Lung (tissue), 12 donors: Measurements from ENCODE around the gene DNAH9. TPM values are rescaled to one million over a fixed set of nuclear protein-coding genes. Genes with fewer than 3 reads are reported as not detected.

Source experiments
- ATAC-seq: fragments of 200-7000 bp; cut with Tn5 transposase; one replicate; pipeline ENCODE4 v1.9.1; 2020; ENCODE audit warnings: moderate number of reproducible peaks; ENCODE audit not compliant: insufficient read depth, low FRiP score
- DNase-seq, 3 donors: peaks; one replicate each; pipeline ENCODE4 v3.0.0-alpha.2; 2013 to 2017
- H3K27ac ChIP-seq, 2 donors: one replicate each; pipeline ENCODE4 v1.5.1; 2013; ENCODE audit warnings: mild to moderate bottlenecking in 2 of 2, moderate library complexity in 2 of 2, control low read depth in 1 of 2, inconsistent platforms in 1 of 2, low read depth in 1 of 2, low read length in 1 of 2
- H3K27me3 ChIP-seq, 3 donors: one replicate each; pipeline ENCODE4 v1.5.1; 2013; ENCODE audit warnings: low read length in 2 of 3; ENCODE audit not compliant: control insufficient read depth in 3 of 3, insufficient read depth in 3 of 3
- H3K36me3 ChIP-seq, 4 donors: one replicate each; pipeline ENCODE4 v1.5.1; 2013; ENCODE audit warnings: low read length in 4 of 4, mild to moderate bottlenecking in 1 of 4, moderate library complexity in 1 of 4; ENCODE audit not compliant: control insufficient read depth in 4 of 4, insufficient read depth in 4 of 4
- H3K4me1 ChIP-seq, 5 donors: one replicate each; pipeline ENCODE4 v1.5.1; 2013; ENCODE audit warnings: low read length in 5 of 5, mild to moderate bottlenecking in 2 of 5, moderate library complexity in 1 of 5; ENCODE audit not compliant: control insufficient read depth in 5 of 5, insufficient read depth in 5 of 5
- H3K4me3 ChIP-seq: one replicate; pipeline ENCODE4 v1.5.1; 2013; ENCODE audit warnings: mild to moderate bottlenecking, control low read depth, moderate library complexity
- H3K9ac ChIP-seq, 2 donors: one replicate each; pipeline ENCODE4 v1.5.1; 2013; ENCODE audit warnings: low read length in 2 of 2, control low read depth in 1 of 2; ENCODE audit not compliant: insufficient read depth in 1 of 2
- H3K9me3 ChIP-seq, 4 donors: one replicate each; pipeline ENCODE4 v1.5.1; 2013; ENCODE audit warnings: low read length in 3 of 4, mild to moderate bottlenecking in 1 of 4, moderate library complexity in 1 of 4; ENCODE audit not compliant: control insufficient read depth in 4 of 4, insufficient read depth in 3 of 4
- WGBS, 2 donors: extraction: QIAGEN DNeasy Blood & Tissue Kit; methylation state at CpG; one replicate each; pipeline ENCODE4 v1.1.7; 2013; 5-methylcytosine and 5-hydroxymethylcytosine counted together
- polyA plus RNA-seq, 2 donors: library from polyadenylated mRNA; stranded (reverse); fragments of 200-250 nt; gene quantifications; one replicate each; pipeline ENCODE4 v1.2.1, GENCODE V29; 2013
- total RNA-seq, 2 donors: library from RNA; depleted of rRNA in 1 of 2; stranded (reverse); fragments of >200 nt in 1 of 2; gene quantifications; one replicate each; pipeline ENCODE4 v1.2.1, GENCODE V29; 2014 to 2021
- TF ChIP-seq, protein P1 (sequence below): IDR thresholded peaks from 2 replicates; pipeline ENCODE4 v1.5.1; 2012; ENCODE audit warnings: mild to moderate bottlenecking; ENCODE audit errors: control extremely low read depth, extremely low read depth
- donor health status: control.
- donor health status: control.
- donor health status: Bipolar disorder and iron deficiency.
- donor health status: healthy.
- donor health status: DM: yes; HTN: yes; CAD: no.

DNAH9 gene
- total and polyA plus RNA-seq, 4 donors: 4.0 to 36.1 (median 20.9) TPM

DNA sequence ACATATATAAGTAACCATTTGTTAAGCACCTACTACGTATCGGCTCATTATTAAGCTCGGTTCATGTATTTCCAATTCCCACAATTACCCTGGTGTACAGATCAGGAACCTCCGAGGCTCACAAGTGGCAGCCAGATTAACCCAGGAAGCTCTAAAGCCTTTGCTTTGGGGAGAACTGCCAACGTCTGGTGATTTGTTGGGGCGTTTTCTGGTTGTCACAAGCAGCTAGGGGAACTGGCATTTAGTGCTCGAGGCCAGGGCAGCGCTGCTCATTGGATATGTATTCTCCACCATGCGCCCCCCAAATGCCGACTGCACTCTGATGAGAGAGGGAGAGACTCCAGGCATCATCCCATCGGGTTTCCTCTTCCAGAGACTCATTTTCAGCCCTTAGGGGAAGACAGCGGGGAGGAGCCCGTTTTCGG is 398.5 kb downstream of the DNAH9 start:
- Histone ChIP-seq H3K27ac (peak overlapping the region; percentile 89 to 100), H3K4me1 (peaks cover 0 to 4% (median 0%) of the 10 kb centered on the region in 5 donors), H3K9me3 (no peaks in the 10 kb centered on the region), H3K36me3 (peaks cover 0 to 8% (median 5%) of the 10 kb centered on the region in 4 donors), H3K4me3 (peak overlapping the region; percentile 93), H3K27me3 (no peaks in the 10 kb centered on the region), H3K9ac (peak overlapping the region; percentile 73 to 77)
- DNase-seq (peak in 2 of 3 donors; percentile 48 to 66), ATAC-seq (peak; percentile 16)
- 0% methylated on average over 14 of the region's 14 CpGs for WGBS, 2 donors
- TF ChIP-seq, protein P1, sequence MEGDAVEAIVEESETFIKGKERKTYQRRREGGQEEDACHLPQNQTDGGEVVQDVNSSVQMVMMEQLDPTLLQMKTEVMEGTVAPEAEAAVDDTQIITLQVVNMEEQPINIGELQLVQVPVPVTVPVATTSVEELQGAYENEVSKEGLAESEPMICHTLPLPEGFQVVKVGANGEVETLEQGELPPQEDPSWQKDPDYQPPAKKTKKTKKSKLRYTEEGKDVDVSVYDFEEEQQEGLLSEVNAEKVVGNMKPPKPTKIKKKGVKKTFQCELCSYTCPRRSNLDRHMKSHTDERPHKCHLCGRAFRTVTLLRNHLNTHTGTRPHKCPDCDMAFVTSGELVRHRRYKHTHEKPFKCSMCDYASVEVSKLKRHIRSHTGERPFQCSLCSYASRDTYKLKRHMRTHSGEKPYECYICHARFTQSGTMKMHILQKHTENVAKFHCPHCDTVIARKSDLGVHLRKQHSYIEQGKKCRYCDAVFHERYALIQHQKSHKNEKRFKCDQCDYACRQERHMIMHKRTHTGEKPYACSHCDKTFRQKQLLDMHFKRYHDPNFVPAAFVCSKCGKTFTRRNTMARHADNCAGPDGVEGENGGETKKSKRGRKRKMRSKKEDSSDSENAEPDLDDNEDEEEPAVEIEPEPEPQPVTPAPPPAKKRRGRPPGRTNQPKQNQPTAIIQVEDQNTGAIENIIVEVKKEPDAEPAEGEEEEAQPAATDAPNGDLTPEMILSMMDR: no peak

DNA sequence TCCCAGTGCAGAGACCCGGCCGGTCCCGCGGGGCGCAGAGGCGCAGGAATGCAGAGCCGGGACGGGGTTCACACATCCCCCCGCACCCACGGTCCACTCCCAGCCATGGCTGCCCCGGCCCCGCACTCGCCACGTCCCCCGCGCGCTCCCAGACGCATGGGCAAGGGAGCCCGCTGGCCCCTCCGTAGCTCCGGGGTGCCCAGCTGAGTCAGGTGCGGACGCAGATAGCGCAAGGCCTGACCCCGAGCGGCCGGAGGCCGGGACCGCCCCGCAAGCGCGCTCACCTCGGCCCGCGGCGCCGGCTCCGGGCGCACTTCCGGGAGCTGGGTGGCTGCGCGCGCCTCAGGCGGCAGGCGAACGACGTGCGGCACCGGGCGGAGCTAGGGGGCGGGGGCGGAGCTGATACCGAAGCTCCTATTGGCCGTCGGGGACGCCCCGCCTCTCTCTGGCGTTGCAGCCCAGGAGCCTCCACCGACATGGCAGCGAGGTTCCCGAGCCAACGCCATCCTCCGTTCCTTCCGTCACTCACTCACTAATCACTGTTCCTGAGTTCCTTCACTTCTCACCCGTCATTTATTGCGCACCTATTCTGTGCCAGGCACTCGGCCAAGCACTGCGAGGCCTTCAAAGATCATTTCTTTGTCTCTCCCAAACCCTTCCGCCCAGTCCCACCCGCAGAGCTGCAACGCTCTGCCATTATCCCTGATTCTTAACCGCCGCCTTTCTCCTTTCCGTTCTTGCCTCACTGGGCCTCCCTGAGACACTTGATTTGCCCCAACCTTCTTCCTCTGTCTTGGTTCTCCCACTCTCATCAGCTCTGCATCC is 399.1 kb downstream of the DNAH9 start, which contains the start of gene ZNF18:
Gene ZNF18, minus strand, starts transcription at position 329 of the 825 bp plus-strand sequence. CDS start 4,646 bp downstream, outside the sequence.
- peak within 1 kb of the TSS; percentile 73 to 84 for H3K9ac ChIP-seq
- WGBS, 2 donors: 0 to 1% methylated on average over 71 to 74 of the region's 74 CpGs
- H3K4me3 ChIP-seq: peak within 1 kb of the TSS; percentile 93
- ATAC-seq (peak; percentile 97), DNase-seq (peak; percentile 96 to 98 (median 96))
- H3K36me3 ChIP-seq: peaks cover 0 to 1% (median under 1%) of the 10 kb centered on the region in 4 donors
- H3K4me1 ChIP-seq: peaks cover 0 to 4% (median 0%) of the 10 kb centered on the region in 5 donors
- no peaks in the 10 kb centered on the region for H3K9me3 ChIP-seq
- TF ChIP-seq, protein P1: no peak
- no peaks in the 10 kb centered on the region for H3K27me3 ChIP-seq
- peak within 1 kb of the TSS; percentile 89 to 100 for H3K27ac ChIP-seq

DNA sequence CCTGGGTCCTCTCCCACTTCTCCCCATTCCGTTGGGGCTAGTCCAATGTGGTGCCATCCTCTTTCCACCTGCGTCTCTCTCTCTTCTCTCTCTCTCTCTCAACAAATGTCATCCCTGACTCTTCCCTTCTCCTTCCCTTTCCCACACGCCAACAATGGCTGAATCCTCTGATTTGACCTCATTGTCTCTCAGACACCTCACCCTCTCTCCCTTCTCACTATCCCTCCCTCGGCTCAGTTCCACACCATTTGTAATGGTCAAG is 399.6 kb downstream of the DNAH9 start:
- no peaks in the 10 kb centered on the region for H3K36me3 ChIP-seq
- peak overlapping the region; percentile 34 for H3K4me3 ChIP-seq
- no peak for ATAC-seq
- whole genome bisulfite sequencing, 2 donors: 64 to 70% methylated on average over 4 of the region's 4 CpGs
- TF ChIP-seq, protein P1: no peak
- DNase-seq: no peak
- H3K4me1 ChIP-seq: peaks cover 0 to 4% (median 0%) of the 10 kb centered on the region in 5 donors
- H3K9me3 ChIP-seq: no peaks in the 10 kb centered on the region
- peak overlapping the region; percentile 80 to 85 for H3K27ac ChIP-seq
- H3K9ac ChIP-seq: peak overlapping the region in 1 of 2 donors; percentile 84
- H3K27me3 ChIP-seq: no peaks in the 10 kb centered on the region
